DND-41 (cell line): Measurements from ENCODE around the gene NOL4L.

Experiments used
- ATAC-seq: fragments of 200-7000 bp; cut with Tn5 transposase; 3 replicates; pipeline ENCODE4 v1.9.1; 2021; ENCODE audit warnings: low read depth; ENCODE audit not compliant: insufficient read depth
- DNase-seq: peaks from one replicate; pipeline ENCODE4 v3.0.0-alpha.2; 2020
- H2AFZ ChIP-seq: 2 replicates; pipeline ENCODE4 v1.6.0; 2012; ENCODE audit warnings: low read depth, low read length
- H3K27ac ChIP-seq: 2 replicates; pipeline ENCODE4 v1.5.1; 2012; ENCODE audit warnings: low read length, inconsistent platforms
- H3K27me3 ChIP-seq: fragments of 200-600 bp; sonication (generic); 2 replicates; pipeline ENCODE4 v1.6.0; 2012; ENCODE audit warnings: low read length, mild to moderate bottlenecking, inconsistent platforms; ENCODE audit not compliant: insufficient read depth, poor library complexity
- H3K36me3 ChIP-seq: 2 replicates; pipeline ENCODE4 v1.5.1; 2012; ENCODE audit warnings: low read length, inconsistent platforms; ENCODE audit not compliant: insufficient read depth
- H3K4me1 ChIP-seq: 2 replicates; pipeline ENCODE4 v1.5.1; 2012; ENCODE audit warnings: mild to moderate bottlenecking, low read length; ENCODE audit not compliant: insufficient read depth
- H3K4me2 ChIP-seq: 2 replicates; pipeline ENCODE4 v1.6.0; 2012; ENCODE audit warnings: mild to moderate bottlenecking, moderate library complexity, low read length, inconsistent platforms; ENCODE audit not compliant: insufficient read depth
- H3K4me3 ChIP-seq, 2 experiments: fragments of 200-600 bp in 1 of 2; shearing (Covaris generic) in 1 of 2; 2 replicates each; pipeline ENCODE4 v1.5.1; 2012 to 2016; ENCODE audit warnings: inconsistent platforms in 2 of 2, low read length in 2 of 2, mild to moderate bottlenecking in 2 of 2, low read depth in 1 of 2, moderate library complexity in 1 of 2
- H3K79me2 ChIP-seq: 2 replicates; pipeline ENCODE4 v1.6.0; 2012; ENCODE audit warnings: low read length, inconsistent platforms; ENCODE audit not compliant: insufficient read depth
- H3K9ac ChIP-seq: 2 replicates; pipeline ENCODE4 v1.6.0; 2012; ENCODE audit warnings: low read depth, mild to moderate bottlenecking, inconsistent platforms, low read length, moderate library complexity
- H3K9me3 ChIP-seq: 2 replicates; pipeline ENCODE4 v1.5.1; 2012; ENCODE audit warnings: low read length, moderate library complexity, mild to moderate bottlenecking, inconsistent platforms; ENCODE audit not compliant: insufficient read depth, severe bottlenecking
- H4K20me1 ChIP-seq: 2 replicates; pipeline ENCODE4 v1.6.0; 2012; ENCODE audit warnings: low read length; ENCODE audit not compliant: insufficient read depth
- EZH2 ChIP-seq: IDR thresholded peaks from 3 replicates; pipeline ENCODE4 v1.6.1; 2012; ENCODE audit warnings: borderline replicate concordance, low read depth, mild to moderate bottlenecking, moderate library complexity, low read length, inconsistent platforms; ENCODE audit not compliant: severe bottlenecking
- TF ChIP-seq, protein P1 (sequence below): IDR thresholded peaks from 2 replicates; pipeline ENCODE4 v1.5.1; 2012; ENCODE audit warnings: borderline replicate concordance, low read length, moderate library complexity, mild to moderate bottlenecking; ENCODE audit not compliant: poor library complexity, severe bottlenecking; ENCODE audit errors: extremely low read depth

NOL4L gene

DNA sequence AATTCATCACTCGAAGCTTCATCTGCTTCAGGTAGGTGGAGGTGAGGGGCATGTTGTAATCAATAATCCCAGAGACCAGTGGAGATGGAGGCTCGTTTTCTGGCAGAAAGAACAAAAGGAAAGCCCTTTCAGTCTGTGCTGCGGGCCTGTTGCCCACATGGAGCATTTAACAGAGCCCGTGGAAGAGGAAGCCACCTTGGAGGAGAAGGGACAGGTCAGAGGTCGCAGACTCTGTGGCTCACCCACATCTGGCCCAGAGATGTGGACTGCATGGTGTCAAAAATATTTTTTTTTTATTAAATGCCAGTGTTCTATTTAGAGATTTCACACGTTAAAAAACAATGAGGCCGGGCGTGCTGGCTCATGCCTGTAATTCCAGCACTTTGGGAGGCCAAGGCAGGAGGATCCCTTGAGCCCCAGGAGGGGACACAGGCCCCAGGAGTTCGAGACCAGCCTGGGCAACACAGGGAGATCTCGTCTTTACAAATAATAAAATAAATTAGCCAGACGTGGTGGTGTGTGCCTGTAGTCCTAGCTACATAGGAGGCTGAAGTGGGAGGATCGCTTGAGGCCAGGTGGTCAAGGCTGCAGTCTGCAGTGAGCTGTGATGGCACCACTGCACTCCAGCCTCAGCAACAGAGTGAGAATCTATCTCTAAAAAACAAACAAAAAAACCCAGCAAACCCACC, 73.6 kb downstream of the NOL4L start:
- peak overlapping the region; percentile 66 for H3K4me2 ChIP-seq
- H3K9me3 ChIP-seq, result no peaks in the 10 kb centered on the region
- peak overlapping the region; percentile 60 for H3K9ac ChIP-seq
- H3K4me3 ChIP-seq, result peak overlapping the region in 1 of 2 experiments; percentile 48; a peak in 2 of 4 replicates
- no peak overlapping the region for H2AFZ ChIP-seq
- DNase-seq (no peak), ATAC-seq (no peak)
- no peaks in the 10 kb centered on the region for H3K27me3 ChIP-seq
- H3K4me1 ChIP-seq, result peaks cover 63% of the 10 kb centered on the region
- H3K27ac ChIP-seq, result peak overlapping the region; percentile 95
- H3K79me2 ChIP-seq, result peaks cover 27% of the 10 kb centered on the region
- TF ChIP-seq, protein P1, sequence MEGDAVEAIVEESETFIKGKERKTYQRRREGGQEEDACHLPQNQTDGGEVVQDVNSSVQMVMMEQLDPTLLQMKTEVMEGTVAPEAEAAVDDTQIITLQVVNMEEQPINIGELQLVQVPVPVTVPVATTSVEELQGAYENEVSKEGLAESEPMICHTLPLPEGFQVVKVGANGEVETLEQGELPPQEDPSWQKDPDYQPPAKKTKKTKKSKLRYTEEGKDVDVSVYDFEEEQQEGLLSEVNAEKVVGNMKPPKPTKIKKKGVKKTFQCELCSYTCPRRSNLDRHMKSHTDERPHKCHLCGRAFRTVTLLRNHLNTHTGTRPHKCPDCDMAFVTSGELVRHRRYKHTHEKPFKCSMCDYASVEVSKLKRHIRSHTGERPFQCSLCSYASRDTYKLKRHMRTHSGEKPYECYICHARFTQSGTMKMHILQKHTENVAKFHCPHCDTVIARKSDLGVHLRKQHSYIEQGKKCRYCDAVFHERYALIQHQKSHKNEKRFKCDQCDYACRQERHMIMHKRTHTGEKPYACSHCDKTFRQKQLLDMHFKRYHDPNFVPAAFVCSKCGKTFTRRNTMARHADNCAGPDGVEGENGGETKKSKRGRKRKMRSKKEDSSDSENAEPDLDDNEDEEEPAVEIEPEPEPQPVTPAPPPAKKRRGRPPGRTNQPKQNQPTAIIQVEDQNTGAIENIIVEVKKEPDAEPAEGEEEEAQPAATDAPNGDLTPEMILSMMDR, result no peak
- no peak for TF ChIP-seq EZH2
- no peaks in the 10 kb centered on the region for H4K20me1 ChIP-seq
- H3K36me3 ChIP-seq, result peaks cover 20% of the 10 kb centered on the region

DNA sequence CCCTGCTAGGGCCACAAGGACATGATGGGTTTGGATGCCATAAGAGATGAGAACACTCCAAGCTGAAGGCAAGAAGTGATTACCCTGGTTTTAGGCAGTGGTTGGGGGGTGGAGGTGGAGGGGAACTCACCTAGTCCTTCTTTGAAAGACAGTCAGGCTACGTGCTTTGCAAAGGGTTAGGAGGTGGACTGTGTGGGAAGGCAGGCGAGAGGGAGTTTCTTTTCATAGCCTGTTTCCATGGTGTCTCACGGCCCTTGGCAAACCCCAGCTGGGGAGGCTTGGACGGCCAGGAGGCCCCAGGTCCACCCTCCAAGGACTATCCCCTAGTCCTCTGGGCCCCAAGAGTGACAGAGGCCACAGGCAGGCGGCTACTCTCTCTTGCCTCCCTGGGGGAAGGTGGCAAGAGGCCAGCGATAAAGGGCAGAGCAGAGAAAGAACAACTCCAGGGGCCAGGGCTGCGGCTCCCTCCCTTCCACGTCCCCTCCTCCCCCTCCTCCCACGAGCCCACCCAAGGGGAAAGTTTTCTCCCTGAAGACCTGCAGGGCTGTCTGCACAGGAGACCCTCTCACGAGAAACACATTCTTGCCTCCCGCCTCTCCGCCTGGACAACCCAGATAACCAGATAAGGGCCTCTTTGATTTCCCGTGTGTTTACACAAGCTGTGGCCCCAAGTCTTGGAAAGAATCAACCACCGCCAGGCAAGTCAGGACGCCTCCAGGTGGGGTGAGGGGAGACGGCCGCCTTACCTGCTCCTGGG, 74.4 kb downstream of the NOL4L start:
- Histone ChIP-seq H3K4me1 (peaks cover 63% of the 10 kb centered on the region), H3K4me3 (peak overlapping the region in 1 of 2 experiments; percentile 48; a peak in 2 of 4 replicates), H3K79me2 (peaks cover 27% of the 10 kb centered on the region), H3K9ac (peak overlapping the region; percentile 60), H3K27ac (peak overlapping the region; percentile 95), H3K4me2 (peak overlapping the region; percentile 66), H3K9me3 (no peaks in the 10 kb centered on the region), H4K20me1 (no peaks in the 10 kb centered on the region), H2AFZ (peak overlapping the region; percentile 37), H3K36me3 (peaks cover 13% of the 10 kb centered on the region), H3K27me3 (no peaks in the 10 kb centered on the region)
- no peak for ATAC-seq
- DNase-seq, result peak; percentile 41
- TF ChIP-seq, protein P1, result no peak
- no peak for TF ChIP-seq EZH2

DNA sequence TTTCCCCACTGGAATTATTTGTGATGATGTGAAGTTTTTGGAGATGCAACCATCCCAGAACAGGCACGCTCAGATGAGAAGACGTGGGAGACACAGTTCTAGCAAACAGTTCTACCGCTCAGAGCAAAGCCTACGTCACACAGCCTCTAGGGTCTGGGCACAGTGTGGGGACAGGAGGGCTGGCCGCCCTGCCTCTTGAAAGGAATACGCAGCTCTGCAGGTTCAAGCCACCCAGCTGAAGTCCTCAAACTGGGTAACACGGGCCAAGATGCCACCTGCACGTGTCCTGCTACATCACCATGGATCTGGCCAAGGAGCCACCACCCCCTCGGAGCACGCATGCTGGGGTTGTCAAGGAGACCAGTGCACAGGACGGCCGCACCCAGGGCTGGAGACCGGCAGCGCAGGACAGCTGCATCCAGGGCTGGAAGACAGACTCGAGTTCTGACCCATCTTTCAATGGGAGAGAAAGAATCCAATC, 75.0 kb downstream of the NOL4L start:
- Histone ChIP-seq H3K4me3 (peak overlapping the region in 1 of 2 experiments; percentile 48; a peak in 2 of 4 replicates), H3K9me3 (no peaks in the 10 kb centered on the region), H3K4me2 (peak overlapping the region; percentile 66), H3K9ac (peak overlapping the region; percentile 60), H3K4me1 (peaks cover 63% of the 10 kb centered on the region), H3K79me2 (peaks cover 27% of the 10 kb centered on the region), H4K20me1 (no peaks in the 10 kb centered on the region), H2AFZ (peak overlapping the region; percentile 37), H3K27me3 (no peaks in the 10 kb centered on the region), H3K36me3 (peaks cover 7% of the 10 kb centered on the region), H3K27ac (peak overlapping the region; percentile 95)
- TF ChIP-seq EZH2, result no peak
- TF ChIP-seq, protein P1, result no peak
- ATAC-seq, result peak; percentile 59
- DNase-seq, result peak; percentile 62
